Measurements from ENCODE around the gene TIFAB.
A peak's percentile ranks its signal among the peaks of the same experiment; 100 is the strongest.
"Not testable (repeated sequence)": the region's sequence is repeated elsewhere in the genome, so short reads cannot be mapped to it uniquely, and the experiment has no call there.

The TIFAB gene, protein sequence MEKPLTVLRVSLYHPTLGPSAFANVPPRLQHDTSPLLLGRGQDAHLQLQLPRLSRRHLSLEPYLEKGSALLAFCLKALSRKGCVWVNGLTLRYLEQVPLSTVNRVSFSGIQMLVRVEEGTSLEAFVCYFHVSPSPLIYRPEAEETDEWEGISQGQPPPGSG

DNA sequence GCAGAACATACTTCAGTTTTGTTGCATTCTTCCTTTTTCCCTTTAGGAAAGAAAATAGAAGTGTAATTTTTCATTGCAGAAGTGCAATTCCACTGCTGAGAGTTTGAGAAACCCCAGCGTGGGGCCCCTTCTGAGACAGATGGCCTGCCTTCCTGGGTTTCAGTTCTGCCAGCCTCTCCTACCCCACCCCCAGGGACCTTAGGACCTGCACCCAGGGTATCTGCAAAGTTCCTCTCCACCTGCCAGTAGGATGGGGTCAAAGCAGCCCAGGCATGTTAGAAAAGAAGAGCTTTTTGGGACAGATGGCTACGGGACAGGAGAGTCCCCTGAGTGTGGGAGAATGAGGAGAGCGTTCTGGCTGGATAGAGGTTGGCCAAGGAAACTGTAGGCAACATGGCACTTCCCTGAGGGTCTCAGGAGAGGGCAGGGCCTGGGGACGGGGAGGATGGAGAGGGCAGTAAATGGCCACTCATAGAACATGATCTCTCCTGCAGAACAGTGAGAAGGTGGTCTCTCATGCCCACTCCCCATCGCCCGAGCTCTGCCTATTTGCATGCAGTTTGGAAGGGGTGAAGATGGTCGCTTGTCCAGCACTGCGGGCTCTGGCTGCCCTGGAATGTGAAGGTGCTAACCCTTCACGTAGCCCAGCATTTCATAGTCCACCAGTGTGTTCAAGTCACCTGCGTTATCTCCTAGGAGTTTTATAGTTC, at the start of gene TIFAB:
Gene TIFAB, minus strand, starts transcription at position 31 of the 710 bp plus-strand sequence. CDS start 2,412 bp downstream, outside the sequence.
- no peak for DNase-seq

DNA sequence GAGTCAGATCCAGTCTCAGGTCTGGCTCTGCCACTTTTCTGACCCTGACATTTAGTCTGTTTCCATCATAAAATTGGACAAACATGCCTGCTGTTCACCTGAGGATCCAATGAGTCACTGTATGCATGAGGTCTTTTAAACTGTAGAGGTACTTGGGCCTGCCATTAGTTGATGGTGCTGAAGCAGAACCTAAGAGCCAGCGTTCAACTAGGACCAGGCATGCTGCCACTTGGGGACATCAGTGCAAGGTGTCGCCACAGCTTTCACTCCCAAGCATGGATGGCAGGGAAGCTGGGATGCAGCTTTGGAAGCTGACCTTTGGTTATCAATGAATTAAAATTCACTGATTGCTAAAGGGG, 46.5 kb upstream of the TIFAB start:
- DNase-seq: peak in 1 of 2 experiments; percentile 33

DNA sequence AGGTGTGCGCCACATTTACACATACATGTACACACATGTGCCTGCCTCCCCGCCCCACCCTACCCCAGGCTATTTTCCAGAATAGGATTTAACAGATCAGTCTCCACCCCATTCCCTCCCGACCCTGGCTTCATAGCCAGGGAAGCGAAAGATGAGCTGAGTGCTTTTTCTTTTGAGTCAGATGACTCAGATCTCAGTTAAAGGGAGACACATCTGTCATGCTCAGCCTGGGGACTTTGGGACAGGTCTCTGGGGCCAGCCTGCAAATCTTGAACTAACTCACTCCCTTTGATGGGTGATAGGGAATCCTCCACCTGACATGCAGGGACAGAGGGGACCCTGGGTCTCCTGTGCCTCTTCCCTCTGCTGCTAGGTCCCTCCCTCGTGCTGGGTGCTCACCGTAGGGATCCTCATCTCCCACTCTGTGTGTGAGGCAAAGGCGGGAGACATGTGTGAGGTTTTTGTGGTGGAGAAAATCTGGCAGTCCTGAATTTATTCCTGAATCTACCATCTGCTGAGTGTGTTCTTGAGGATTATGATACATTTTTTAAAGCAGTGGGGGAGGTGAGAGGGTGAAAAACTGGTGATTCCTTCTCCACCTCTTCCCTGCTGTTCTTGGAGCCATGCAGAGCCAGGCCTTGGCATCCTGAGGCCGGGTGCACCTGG, 46.0 kb upstream of the TIFAB start:
- DNase-seq: peak in 1 of 2 experiments; percentile 37

DNA sequence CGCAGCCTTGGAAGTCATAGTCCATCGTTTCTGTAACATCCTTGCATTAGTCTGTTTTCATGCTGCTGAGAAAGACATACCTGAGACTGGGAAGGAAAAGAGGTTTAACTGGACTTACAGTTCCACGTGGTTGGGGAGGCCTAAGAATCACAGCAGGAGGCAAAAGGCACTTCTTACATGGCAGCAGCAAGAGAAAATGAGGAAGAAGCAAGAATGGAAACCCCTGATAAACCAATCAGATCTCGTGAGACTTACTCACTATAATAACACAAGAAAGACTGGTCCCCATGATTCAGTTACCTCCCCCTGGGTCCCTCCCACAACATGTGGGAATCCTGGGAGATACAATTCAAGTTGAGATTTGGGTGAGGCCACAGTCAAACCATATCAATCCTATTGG, 43.4 kb upstream of the TIFAB start:
- not testable (repeated sequence) for DNase-seq

DNA sequence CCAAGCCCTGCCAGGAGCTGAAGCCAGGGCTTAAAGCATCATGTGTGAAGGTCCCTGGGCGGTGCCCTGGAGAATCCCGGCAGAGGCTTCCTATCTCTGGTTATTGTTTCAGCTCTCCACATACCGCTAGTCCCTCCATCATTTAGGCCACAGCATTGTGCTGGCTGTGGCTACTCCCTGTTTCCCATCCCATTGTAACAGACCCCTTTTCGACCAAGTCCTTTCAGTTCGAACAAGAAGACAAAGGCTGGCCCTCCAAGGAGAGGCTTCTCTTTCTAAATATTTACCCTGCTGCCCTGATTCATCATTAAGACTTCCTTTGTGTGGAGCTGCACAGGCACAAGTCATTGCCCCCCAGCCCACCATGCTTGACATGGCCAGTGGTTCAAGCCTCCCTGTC, 42.0 kb upstream of the TIFAB start:
- DNase-seq: no peak

DNA sequence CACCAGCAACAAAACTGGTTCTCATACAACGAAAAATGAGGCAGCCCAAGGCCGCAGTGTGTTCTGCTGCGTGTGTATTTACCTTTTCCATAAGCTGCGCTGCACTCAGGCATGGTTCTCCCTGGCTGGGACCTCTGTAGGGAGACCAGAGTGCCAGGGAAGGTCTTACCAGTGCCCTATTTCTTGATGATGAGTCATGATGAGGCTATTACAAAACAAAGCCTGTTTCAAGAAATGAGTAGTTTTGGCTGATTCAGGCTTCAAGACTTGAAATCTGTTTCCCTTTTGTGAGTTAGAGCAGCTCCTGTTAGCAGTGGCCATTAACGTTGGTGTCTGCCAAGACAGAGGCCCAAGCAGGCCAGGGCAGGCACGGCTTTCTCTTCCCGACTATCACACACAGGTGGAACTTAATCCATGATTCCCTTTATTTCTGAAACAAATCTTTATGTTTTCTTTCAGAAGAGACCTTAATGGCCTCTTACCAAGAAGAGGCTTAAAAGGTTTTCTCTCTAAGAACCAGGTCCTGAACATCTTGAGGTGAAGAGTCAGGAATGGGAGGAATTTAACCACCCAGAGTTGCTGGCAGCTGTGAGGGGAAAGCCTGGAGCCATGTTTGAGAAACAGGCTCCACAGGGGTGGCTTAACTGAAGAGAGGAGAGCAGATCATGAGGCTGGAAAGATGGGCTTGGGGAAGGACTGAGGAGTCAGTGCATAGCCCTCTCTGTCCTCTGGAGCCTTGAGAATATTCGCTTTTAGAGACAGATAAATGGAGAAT, 41.4 kb upstream of the TIFAB start:
- DNase-seq: no peak

DNA sequence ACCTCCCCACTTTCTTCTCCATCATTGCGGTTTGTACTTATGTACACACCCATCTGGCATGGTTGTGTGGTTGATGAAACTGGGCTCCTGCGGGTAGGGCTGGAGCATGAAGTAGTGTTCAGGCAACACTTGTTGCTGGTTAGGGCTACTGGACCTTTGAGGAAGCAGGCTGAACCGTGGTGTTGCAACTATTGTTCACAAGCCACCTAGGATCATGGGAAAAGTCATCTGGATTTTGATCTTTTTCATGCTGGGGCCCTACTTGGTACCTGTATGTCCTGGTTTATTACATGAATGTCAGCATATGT, 40.1 kb upstream of the TIFAB start:
- DNase-seq: peak in 1 of 2 experiments; percentile 40

DNA sequence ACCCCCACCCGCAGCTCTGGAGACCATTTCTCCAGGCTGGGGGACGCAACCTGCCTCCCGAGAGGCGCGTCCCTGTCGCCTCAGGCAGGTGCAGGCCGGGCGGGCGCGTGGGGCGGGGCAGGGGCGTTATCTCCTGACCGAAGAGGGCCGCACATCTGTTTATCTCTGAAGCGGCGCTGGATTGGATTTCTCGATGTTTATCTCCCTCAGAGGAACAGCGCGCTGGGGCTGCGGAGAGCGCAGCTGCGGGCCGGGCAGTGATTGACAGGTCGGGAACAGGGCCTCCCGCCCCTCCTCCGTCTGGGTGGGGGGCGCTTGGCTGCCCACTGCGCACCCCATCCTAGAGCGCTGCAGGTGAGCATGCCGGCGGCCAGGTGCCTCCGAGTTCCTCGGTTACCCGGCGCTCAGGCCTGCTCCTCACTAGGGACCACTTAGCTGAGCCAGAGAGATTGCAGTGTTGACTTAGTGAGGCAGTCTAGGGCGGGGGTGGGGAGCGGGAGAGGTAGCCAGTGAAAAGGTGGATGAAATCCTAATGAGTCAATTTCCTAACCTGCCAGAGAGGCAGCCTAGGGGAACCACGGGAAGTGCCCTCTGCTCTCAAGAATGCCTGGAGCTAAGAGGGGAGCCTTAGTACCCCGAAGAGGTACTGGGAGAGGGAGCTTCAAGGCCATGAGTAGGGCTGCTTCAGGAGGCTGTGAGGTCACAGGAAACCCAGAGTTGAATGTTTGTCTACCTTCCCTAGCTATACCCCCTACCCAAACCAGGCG, 39.6 kb upstream of the TIFAB start:
- DNase-seq: peak; percentile 96 to 97

DNA sequence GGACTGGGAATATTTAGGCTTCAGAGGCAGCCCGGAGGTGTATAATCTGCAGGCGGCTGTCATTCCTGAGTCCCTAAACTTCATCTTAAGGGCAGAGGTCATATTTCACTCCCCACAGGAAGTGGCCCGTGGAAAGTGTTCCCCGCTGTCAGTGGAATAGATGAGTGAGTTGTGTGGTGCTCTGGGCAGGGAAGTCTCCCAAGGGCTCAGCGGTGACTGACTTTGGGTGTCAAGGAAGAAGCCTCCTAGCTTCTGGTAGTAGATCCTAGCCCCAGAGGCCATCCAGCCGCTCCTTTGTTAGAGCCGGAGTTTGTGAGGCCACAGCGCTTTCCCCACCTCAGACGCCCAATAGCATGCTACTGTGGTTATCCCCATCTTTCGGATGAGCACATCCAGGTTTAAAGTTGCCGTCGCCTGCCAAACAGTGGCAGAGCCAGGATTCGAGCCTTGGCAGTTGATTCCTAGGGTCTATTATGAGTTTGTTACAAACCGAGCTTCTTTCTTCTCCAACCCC, 38.9 kb upstream of the TIFAB start:
- DNase-seq: no peak

DNA sequence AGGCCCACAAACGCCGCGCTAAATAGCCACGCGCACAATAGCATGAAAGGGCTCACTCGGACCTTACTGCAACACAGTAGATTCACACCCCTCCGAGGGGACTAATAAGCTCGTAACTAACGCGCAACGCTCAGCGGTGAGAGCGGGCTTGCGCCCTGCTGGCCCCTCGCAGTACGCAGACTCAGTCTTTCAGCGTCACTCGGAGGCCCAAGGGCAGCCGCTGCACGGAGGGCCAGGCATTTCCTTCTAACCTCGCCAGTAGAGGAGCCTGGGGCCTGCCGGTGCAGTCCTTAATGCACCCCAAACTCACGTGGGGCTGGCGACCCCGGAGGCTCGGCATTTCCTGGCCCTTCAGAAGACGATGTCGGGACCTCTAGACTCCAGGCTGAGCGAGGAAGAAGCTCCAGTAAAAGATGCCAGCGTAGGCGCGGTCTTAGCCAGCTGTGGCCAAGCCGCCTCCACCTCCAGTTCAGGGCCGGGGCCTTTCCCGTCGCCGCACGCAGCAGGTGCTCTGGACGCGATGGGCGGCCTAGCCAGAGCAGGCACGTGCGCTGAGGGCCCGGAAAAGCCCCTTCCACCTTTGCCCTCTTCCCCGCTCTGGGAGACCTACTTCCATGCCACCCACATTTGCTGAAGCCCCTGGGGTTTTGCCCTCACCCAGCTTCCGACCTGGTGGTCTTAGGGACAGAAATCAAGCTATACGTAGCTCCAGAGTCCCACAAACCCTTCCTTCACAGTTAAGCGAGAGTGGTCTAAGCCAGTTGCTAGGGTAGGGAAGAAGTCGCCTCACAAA, 38.3 kb upstream of the TIFAB start:
- no peak for DNase-seq

DNA sequence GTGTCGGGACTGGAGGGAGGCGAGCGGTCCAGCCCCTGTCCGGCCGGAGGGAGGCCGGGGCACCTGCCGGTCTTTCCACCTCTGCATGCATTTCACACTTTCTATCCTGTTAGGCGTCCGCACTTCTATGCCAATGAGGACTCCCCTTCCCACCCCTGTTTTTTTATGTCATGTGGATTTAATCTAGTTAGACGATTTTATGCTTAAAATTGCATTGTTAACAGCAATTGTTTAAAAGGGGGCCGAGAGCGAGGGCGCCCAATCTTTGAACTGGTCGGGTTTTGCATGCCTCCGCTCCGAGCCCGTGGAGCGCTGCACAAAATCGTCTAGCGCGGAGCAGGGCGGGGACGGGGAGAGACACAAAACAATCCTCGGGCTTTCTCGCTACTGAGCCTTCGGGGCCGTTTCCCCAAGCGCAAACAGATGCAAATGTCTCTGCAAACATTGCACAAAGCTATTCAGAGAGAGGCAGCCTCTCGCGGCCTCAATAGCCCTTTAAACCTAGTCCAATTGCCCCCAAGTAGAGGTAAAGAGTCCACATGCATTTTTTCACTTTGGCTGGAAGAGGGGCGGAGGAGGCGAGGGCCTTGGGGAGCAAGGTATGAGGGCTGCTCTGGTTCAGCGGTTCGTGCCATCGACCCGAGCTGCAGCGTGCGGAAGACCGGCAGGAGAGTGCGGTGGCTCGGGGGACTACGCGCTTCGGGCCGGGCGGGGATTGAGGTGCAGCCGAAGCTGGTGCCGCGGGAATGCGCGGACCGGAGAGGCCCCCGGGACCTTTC, 37.5 kb upstream of the TIFAB start:
- peak; percentile 28 to 41 for DNase-seq

DNA sequence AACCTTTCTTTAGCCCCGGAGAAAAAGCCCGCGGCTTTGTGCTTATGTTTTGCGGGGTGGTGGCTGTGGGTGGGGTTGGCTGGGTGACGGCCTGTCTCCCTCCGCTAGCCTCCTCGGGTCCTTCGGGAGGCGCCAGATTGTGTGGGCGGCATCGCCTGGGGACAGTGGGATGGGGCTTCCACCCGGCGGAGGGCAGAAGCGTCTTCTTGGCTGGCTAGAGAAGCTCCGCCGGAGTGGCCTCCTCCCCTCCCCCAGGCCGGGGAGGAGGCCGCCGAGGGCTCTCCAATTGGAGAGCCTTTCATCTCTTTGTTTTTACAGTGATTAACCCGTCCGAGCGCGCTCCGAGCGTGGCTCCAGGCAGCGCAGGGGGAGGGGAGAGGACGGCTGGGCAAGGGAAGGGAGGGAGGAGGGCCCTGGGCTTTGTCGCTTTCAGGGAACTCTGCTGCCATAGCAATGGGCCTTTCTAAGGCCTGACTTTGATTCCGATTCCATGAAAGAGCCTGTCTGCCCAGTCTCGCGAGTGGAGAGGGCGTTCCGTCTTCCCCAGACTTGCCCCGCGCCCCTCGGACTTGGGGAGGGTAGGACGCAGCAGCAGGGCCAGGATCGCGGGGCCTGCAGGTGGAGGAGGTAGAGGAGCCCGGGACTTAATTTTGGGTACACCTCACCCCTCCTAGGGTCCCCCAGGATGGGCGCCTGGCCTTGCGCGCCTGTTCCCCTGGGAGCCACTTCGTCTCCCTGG, 36.7 kb upstream of the TIFAB start:
- DNase-seq: peak; percentile 80 to 96

DNA sequence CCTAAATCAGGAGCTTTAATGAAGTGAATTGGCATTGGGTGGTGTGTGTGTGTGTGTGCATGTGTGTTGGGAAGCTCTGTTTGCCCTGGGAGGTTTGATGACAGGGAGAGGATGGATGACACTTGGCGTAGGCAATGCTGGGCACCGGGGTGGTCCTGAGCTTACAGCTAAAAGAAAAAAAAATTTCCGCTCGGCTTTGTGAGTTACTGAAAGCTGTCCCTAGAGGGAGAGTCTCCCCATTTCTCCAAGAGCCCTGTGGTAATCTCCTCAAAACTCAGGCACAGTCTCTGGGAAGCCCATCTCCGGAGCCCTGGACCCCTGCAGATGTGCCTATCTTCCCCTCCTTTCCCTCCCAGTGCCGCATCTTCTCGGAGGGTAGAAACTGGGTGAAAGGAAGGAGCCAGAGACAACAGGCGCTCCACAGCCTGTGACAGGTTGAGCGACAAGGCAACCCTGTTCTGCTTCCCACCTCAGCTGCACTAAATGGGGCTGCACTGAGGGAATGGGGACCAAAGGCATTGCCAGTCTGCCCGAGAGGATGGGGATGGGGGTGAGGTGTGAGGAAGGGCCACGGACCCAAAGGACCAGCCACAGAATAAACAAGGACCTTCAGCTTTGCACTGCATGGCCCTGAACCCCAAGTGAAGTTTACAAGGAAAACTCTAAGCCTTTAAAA, 35.8 kb upstream of the TIFAB start:
- no peak for DNase-seq

DNA sequence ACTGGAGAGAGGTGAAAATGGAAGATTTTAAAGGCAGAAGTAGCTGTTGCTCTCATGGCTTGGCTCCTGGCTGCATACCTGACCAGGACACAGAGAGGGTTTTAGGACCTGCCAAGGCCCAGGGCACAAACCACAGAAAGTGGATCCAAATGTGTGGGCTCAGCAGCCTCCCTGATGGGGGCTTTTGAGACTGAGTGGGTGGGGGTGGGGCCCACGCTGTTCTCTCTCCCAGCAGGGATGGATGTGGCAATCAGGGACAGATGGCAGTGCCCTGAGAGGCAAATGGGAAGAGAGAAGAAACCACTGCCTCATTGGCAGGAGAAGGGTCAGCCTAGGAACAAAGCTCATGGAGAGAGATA, 34.9 kb upstream of the TIFAB start:
- DNase-seq: no peak

DNA sequence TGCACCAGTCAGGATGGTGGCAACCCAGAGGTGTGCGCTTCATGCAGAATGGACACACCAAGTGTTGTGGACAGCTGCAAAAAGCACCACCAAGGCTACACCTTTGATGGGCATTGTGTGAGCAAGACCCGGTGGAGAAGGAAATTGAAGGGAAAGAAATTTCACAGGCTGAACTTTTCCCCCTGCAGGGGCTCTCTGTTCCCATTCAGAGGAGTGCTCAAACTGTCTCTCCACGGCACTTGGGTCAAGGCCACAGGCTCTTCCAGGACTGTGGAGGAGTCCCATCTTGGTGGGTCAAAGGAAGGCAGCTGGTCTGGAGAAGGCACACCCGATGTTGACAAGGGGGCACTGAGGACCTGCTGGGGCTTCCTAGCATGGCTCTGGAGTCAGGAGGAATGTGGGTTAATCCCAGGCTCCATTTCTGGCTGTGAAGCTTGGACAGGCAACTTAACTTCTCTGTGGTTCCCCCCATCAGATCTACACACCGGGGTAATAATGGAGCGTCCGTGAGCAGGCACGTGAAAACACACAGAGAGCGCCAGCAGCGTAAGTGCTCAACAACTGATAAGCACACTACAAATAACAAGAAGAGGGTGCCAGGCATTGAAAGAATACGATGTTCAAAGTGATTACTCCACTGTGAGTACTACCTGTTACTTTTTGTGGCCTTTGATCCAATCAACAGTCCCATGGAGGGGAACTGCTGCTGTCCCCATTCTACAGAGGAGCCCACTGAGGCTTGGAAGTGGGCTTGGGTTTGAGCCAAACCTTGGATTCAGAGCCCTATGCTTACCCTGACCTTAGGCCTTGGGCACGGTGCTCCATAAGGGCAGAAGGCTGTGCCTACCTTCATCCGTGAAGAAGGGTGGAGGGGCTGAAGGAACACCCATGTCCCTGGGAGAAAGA, 34.2 kb upstream of the TIFAB start:
- no peak for DNase-seq

DNA sequence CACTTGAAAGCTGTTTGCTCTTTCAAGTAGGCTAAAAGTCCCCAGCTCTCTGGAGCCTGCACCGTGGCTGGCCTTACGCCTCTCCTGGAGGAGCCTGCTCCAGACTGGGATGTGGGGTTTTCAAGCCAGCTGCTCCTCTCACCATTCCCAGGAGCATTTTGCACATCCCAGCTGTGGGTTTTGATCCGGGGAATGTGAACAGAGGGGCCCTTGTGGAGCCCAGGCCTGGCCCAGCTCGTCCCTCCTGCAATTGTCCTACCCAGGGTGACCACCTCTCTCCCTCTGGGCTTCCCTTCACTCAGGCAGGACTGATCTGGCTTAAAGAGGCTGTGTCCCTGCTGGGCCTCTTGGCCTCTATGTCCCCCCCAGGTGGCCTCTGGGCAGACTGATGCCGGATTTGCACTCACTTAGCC, 32.5 kb upstream of the TIFAB start:
- no peak for DNase-seq

DNA sequence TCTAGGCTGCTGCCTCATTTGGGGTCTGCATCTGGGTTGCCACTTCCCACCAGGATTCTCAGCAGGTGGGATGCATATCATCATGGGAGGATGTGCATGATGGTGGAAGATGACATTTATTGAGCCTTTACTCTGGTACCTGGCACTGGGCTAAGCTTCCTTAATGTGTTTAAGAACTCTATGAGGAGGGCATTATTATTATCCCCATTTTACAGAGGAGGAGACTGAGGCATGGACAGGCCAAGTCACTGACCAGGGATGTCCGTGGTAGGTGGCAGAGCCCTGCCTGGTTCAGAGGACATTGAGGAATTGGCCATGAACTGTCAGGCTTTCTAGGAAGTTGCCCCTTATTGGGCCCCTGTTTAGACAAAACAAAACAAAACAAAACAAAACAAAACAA, 31.1 kb upstream of the TIFAB start:
- no peak for DNase-seq

DNA sequence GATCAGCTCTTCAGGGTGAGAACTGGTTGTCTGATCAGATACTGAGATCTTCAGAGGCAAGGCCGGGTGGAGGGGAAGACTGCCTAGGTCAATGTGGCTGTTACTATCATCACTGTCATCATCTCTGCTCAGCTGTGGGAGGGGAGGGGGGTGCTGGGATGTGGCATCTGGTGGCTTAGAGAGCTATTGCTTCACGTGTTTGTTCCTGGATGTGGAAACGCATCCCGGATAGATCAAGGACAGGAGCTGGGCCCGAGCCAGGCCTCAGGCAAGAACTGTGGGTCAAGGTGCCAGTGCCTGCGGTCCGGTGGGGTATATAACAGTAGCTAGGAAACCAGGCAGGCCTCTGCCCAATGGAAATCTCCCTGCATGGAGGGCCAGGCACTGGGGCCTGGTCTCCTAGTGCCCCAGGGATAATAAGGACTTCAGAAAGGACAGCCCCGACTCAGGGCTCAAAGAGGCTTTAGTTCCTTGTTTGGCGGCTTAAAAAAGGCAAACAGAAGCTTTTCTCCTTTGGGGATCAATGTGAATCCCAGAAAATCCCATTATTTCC, 30.3 kb upstream of the TIFAB start:
- no peak for DNase-seq
